ENCODE results near the gene NIPAL1.

Gene NIPAL1

GRCh38 chr4:48051078-48051477 is 34.5 kb downstream of the NIPAL1 start:
- Histone ChIP-seq H3K4me1 (ENCODE audit: low read depth, poor library complexity, severe bottlenecking) (peaks cover 8% of the 10 kb centered on the region), H3K4me3 (IDR thresholded peaks at IDR 0.05; ENCODE audit: insufficient read depth, low read depth, low read length) (no peak overlapping the region), H3K79me2 (ENCODE audit: insufficient read depth, low read depth) (no peaks in the 10 kb centered on the region), H3K27me3 (ENCODE audit: insufficient read depth, low read depth) (peaks cover 27% of the 10 kb centered on the region), H3K36me3 (ENCODE audit: insufficient read depth) (no peaks in the 10 kb centered on the region), H2AFZ (ENCODE audit: low read depth) (no peak overlapping the region), H3K9ac (no peak overlapping the region), H4K20me1 (ENCODE audit: insufficient read depth) (no peaks in the 10 kb centered on the region), H3K27ac (no peak overlapping the region), H3K4me2 (no peak overlapping the region)
- TF ChIP-seq CTCF (conservative IDR thresholded peaks at IDR 0.05; ENCODE audit: low read depth, low read length): no peak

GRCh38 chr4:48058617-48059530 is 42.3 kb downstream of the NIPAL1 start:
- no peak for TF ChIP-seq CTCF (conservative IDR thresholded peaks at IDR 0.05; ENCODE audit: low read depth, low read length)
- Histone ChIP-seq H3K79me2 (ENCODE audit: insufficient read depth, low read depth) (no peaks in the 10 kb centered on the region), H3K4me2 (no peak overlapping the region), H3K36me3 (ENCODE audit: insufficient read depth) (no peaks in the 10 kb centered on the region), H3K27ac (no peak overlapping the region), H2AFZ (ENCODE audit: low read depth) (no peak overlapping the region), H3K4me3 (IDR thresholded peaks at IDR 0.05; ENCODE audit: insufficient read depth, low read depth, low read length) (no peak overlapping the region), H3K9ac (no peak overlapping the region), H3K4me1 (ENCODE audit: low read depth, poor library complexity, severe bottlenecking) (no peaks in the 10 kb centered on the region), H3K27me3 (ENCODE audit: insufficient read depth, low read depth) (no peaks in the 10 kb centered on the region), H4K20me1 (ENCODE audit: insufficient read depth) (no peaks in the 10 kb centered on the region)

GRCh38 chr4:48064349-48064748 is 47.8 kb downstream of the NIPAL1 start:
- Histone ChIP-seq H3K27me3 (ENCODE audit: insufficient read depth, low read depth) (no peaks in the 10 kb centered on the region), H3K36me3 (ENCODE audit: insufficient read depth) (no peaks in the 10 kb centered on the region), H2AFZ (ENCODE audit: low read depth) (no peak overlapping the region), H3K4me1 (ENCODE audit: low read depth, poor library complexity, severe bottlenecking) (no peaks in the 10 kb centered on the region), H3K27ac (no peak overlapping the region), H4K20me1 (ENCODE audit: insufficient read depth) (no peaks in the 10 kb centered on the region), H3K4me2 (no peak overlapping the region), H3K79me2 (ENCODE audit: insufficient read depth, low read depth) (no peaks in the 10 kb centered on the region), H3K4me3 (IDR thresholded peaks at IDR 0.05; ENCODE audit: insufficient read depth, low read depth, low read length) (no peak overlapping the region), H3K9ac (no peak overlapping the region)
- no peak for TF ChIP-seq CTCF (conservative IDR thresholded peaks at IDR 0.05; ENCODE audit: low read depth, low read length)

GRCh38 chr4:48065587-48066052 is 49.0 kb downstream of the NIPAL1 start:
- no peak overlapping the region for H3K4me3 ChIP-seq (IDR thresholded peaks at IDR 0.05; ENCODE audit: insufficient read depth, low read depth, low read length)
- H3K36me3 ChIP-seq (ENCODE audit: insufficient read depth): no peaks in the 10 kb centered on the region
- no peak for TF ChIP-seq CTCF (conservative IDR thresholded peaks at IDR 0.05; ENCODE audit: low read depth, low read length)
- no peak overlapping the region for H3K4me2 ChIP-seq
- no peaks in the 10 kb centered on the region for H3K4me1 ChIP-seq (ENCODE audit: low read depth, poor library complexity, severe bottlenecking)
- no peak overlapping the region for H3K27ac ChIP-seq
- H3K79me2 ChIP-seq (ENCODE audit: insufficient read depth, low read depth): no peaks in the 10 kb centered on the region
- H3K27me3 ChIP-seq (ENCODE audit: insufficient read depth, low read depth): no peaks in the 10 kb centered on the region
- no peak overlapping the region for H2AFZ ChIP-seq (ENCODE audit: low read depth)
- H4K20me1 ChIP-seq (ENCODE audit: insufficient read depth): no peaks in the 10 kb centered on the region
- H3K9ac ChIP-seq: no peak overlapping the region
